Adipocyte (in vitro differentiated cells): ENCODE data around the gene GATA3.

Experiments
- DNase-seq: peaks from one replicate; pipeline ENCODE4 v3.0.0-alpha.2; 2015; ENCODE audit warnings: low read depth
- H3K27me3 ChIP-seq: replicated peaks from 2 replicates; pipeline ENCODE4 v1.7.0; 2013; ENCODE audit warnings: mild to moderate bottlenecking, low read length, moderate library complexity; ENCODE audit not compliant: control insufficient read depth, insufficient read depth
- H3K36me3 ChIP-seq: 2 replicates; pipeline ENCODE4 v1.7.0; 2013; ENCODE audit warnings: low read length, mild to moderate bottlenecking, moderate library complexity; ENCODE audit not compliant: control insufficient read depth, insufficient read depth, severe bottlenecking
- H3K4me1 ChIP-seq: 2 replicates; pipeline ENCODE4 v1.7.0; 2013; ENCODE audit warnings: mild to moderate bottlenecking, low read length, moderate library complexity; ENCODE audit not compliant: control insufficient read depth, insufficient read depth
- H3K4me3 ChIP-seq: 2 replicates; pipeline ENCODE4 v1.7.0; 2013; ENCODE audit warnings: mild to moderate bottlenecking, low read length, moderate library complexity
- H3K9ac ChIP-seq: 2 replicates; pipeline ENCODE4 v1.7.0; 2013; ENCODE audit warnings: mild to moderate bottlenecking, low read length, moderate library complexity
- H3K9me3 ChIP-seq: 2 replicates; pipeline ENCODE4 v1.7.0; 2013; ENCODE audit warnings: mild to moderate bottlenecking, low read length, moderate library complexity; ENCODE audit not compliant: control insufficient read depth

Gene GATA3

GRCh38 chr10:8095959-8096358 lies 41.5 kb downstream of the GATA3 start:
- no peak for DNase-seq
- Histone ChIP-seq H3K9me3 (no peaks in the 10 kb centered on the region), H3K4me1 (no peaks in the 10 kb centered on the region), H3K27me3 (no peaks in the 10 kb centered on the region), H3K4me3 (no peak overlapping the region), H3K36me3 (no peaks in the 10 kb centered on the region), H3K9ac (no peak overlapping the region)

GRCh38 chr10:8096931-8097330 lies 42.4 kb downstream of the GATA3 start:
- Histone ChIP-seq H3K9ac (no peak overlapping the region), H3K4me1 (no peaks in the 10 kb centered on the region), H3K9me3 (no peaks in the 10 kb centered on the region), H3K36me3 (no peaks in the 10 kb centered on the region), H3K4me3 (no peak overlapping the region), H3K27me3 (no peaks in the 10 kb centered on the region)
- no peak for DNase-seq

GRCh38 chr10:8100366-8100765 lies 45.9 kb downstream of the GATA3 start:
- H3K9ac ChIP-seq, result no peak overlapping the region
- peaks cover 7% of the 10 kb centered on the region for H3K27me3 ChIP-seq
- H3K9me3 ChIP-seq, result no peaks in the 10 kb centered on the region
- H3K4me1 ChIP-seq, result no peaks in the 10 kb centered on the region
- H3K36me3 ChIP-seq, result no peaks in the 10 kb centered on the region
- H3K4me3 ChIP-seq, result no peak overlapping the region
- DNase-seq, result no peak

GRCh38 chr10:8102708-8103401 lies 48.4 kb downstream of the GATA3 start:
- Histone ChIP-seq H3K9me3 (no peaks in the 10 kb centered on the region), H3K36me3 (no peaks in the 10 kb centered on the region), H3K4me1 (no peaks in the 10 kb centered on the region), H3K4me3 (no peak overlapping the region), H3K9ac (no peak overlapping the region), H3K27me3 (peaks cover 7% of the 10 kb centered on the region)
- DNase-seq, result no peak

GRCh38 chr10:8103543-8103942 lies 49.1 kb downstream of the GATA3 start:
- no peak for DNase-seq

GRCh38 chr10:8104005-8104404 lies 49.5 kb downstream of the GATA3 start:
- no peaks in the 10 kb centered on the region for H3K36me3 ChIP-seq
- H3K4me1 ChIP-seq, result no peaks in the 10 kb centered on the region
- H3K27me3 ChIP-seq, result peaks cover 7% of the 10 kb centered on the region
- no peak overlapping the region for H3K4me3 ChIP-seq
- no peaks in the 10 kb centered on the region for H3K9me3 ChIP-seq
- DNase-seq, result no peak
- H3K9ac ChIP-seq, result no peak overlapping the region

More at GRCh38 chr10:8103543-8103942, 49.1 kb downstream of the GATA3 start:
- Histone ChIP-seq H3K4me1 (no peaks in the 10 kb centered on the region), H3K9me3 (no peaks in the 10 kb centered on the region), H3K27me3 (peaks cover 7% of the 10 kb centered on the region), H3K4me3 (no peak overlapping the region), H3K36me3 (no peaks in the 10 kb centered on the region), H3K9ac (no peak overlapping the region)

- H3K36me3 ChIP-seq, result no peaks in the 10 kb centered on the region
- DNase-seq, result no peak
- H3K4me1 ChIP-seq, result no peaks in the 10 kb centered on the region
- H3K9me3 ChIP-seq, result no peaks in the 10 kb centered on the region
- H3K9ac ChIP-seq, result no peak overlapping the region
- peaks cover 7% of the 10 kb centered on the region for H3K27me3 ChIP-seq
- no peak overlapping the region for H3K4me3 ChIP-seq
Measured at GRCh38 chr10:8104721-8105120, 50.2 kb downstream of the GATA3 start.

GRCh38 chr10:8105932-8106331 lies 51.4 kb downstream of the GATA3 start:
- no peak for DNase-seq
- H3K4me1 ChIP-seq, result no peaks in the 10 kb centered on the region
- peaks cover 7% of the 10 kb centered on the region for H3K27me3 ChIP-seq
- H3K9me3 ChIP-seq, result no peaks in the 10 kb centered on the region
- H3K36me3 ChIP-seq, result no peaks in the 10 kb centered on the region
- no peak overlapping the region for H3K9ac ChIP-seq
- no peak overlapping the region for H3K4me3 ChIP-seq

GRCh38 chr10:8112230-8112905 lies 57.9 kb downstream of the GATA3 start:
- Histone ChIP-seq H3K9ac (no peak overlapping the region), H3K4me1 (no peaks in the 10 kb centered on the region), H3K4me3 (no peak overlapping the region), H3K9me3 (no peaks in the 10 kb centered on the region), H3K36me3 (no peaks in the 10 kb centered on the region), H3K27me3 (no peaks in the 10 kb centered on the region)
- no peak for DNase-seq

GRCh38 chr10:8112942-8113442 lies 58.5 kb downstream of the GATA3 start:
- H3K36me3 ChIP-seq, result no peaks in the 10 kb centered on the region
- no peak overlapping the region for H3K9ac ChIP-seq
- no peak overlapping the region for H3K4me3 ChIP-seq
- H3K4me1 ChIP-seq, result no peaks in the 10 kb centered on the region
- no peak for DNase-seq
- no peaks in the 10 kb centered on the region for H3K9me3 ChIP-seq
- H3K27me3 ChIP-seq, result no peaks in the 10 kb centered on the region

- Histone ChIP-seq H3K4me1 (no peaks in the 10 kb centered on the region), H3K9me3 (no peaks in the 10 kb centered on the region), H3K4me3 (no peak overlapping the region), H3K36me3 (no peaks in the 10 kb centered on the region), H3K27me3 (no peaks in the 10 kb centered on the region), H3K9ac (no peak overlapping the region)
- DNase-seq, result no peak
Measured at GRCh38 chr10:8113616-8114015, 59.1 kb downstream of the GATA3 start.
